Smooth muscle cell (in vitro differentiated cells): ENCODE measurements around the gene COG4. TPM values are rescaled to one million over a fixed set of nuclear protein-coding genes. Genes with fewer than 3 reads are reported as not detected.
A peak's percentile ranks its signal among the peaks of the same experiment; 100 is the strongest.

Experiments used
- DNase-seq: peaks from one replicate; lab custom pipeline; 2025; ENCODE audit not compliant: unreplicated experiment; lab: John Stamatoyannopoulos, UW
- H2AFZ ChIP-seq: fragments of 200-600 bp; sonication (generic); 2 replicates; pipeline ENCODE4 v1.6.0; 2016; ENCODE audit warnings: antibody characterized with exemption, low read depth, mild to moderate bottlenecking
- H3F3A ChIP-seq: fragments of 200-600 bp; sonication (generic); 2 replicates; pipeline ENCODE4 v1.6.0; 2017; ENCODE audit warnings: antibody characterized with exemption, low read depth
- H3K27ac ChIP-seq: fragments of 200-600 bp; sonication (generic); 2 replicates; pipeline ENCODE4 v1.5.1; 2016; ENCODE audit warnings: low read depth, mild to moderate bottlenecking
- H3K27me3 ChIP-seq: fragments of 200-600 bp; sonication (generic); 2 replicates; pipeline ENCODE4 v1.6.1; 2016; ENCODE audit warnings: low read depth, mild to moderate bottlenecking
- H3K36me3 ChIP-seq: fragments of 200-600 bp; sonication (generic); 2 replicates; pipeline ENCODE4 v1.5.1; 2016; ENCODE audit warnings: low read depth
- H3K4me1 ChIP-seq: fragments of 200-600 bp; sonication (generic); 2 replicates; pipeline ENCODE4 v1.5.1; 2016; ENCODE audit warnings: low read depth
- H3K4me2 ChIP-seq: fragments of 200-600 bp; sonication (generic); 2 replicates; pipeline ENCODE4 v1.6.0; 2016; ENCODE audit warnings: mild to moderate bottlenecking
- H3K4me3 ChIP-seq: fragments of 200-600 bp; sonication (generic); 2 replicates; pipeline ENCODE4 v1.5.1; 2016; ENCODE audit warnings: mild to moderate bottlenecking
- H3K79me2 ChIP-seq: fragments of 200-600 bp; sonication (generic); 2 replicates; pipeline ENCODE4 v1.6.0; 2016; ENCODE audit warnings: low read depth, mild to moderate bottlenecking
- H3K9ac ChIP-seq: fragments of 200-600 bp; sonication (generic); 2 replicates; pipeline ENCODE4 v1.6.0; 2016; ENCODE audit warnings: low read depth
- H3K9me3 ChIP-seq: fragments of 200-600 bp; sonication (generic); replicated peaks from 2 replicates; pipeline ENCODE4 v1.5.1; 2016; ENCODE audit warnings: low read depth
- H4K20me1 ChIP-seq: fragments of 200-600 bp; sonication (generic); 2 replicates; pipeline ENCODE4 v1.6.0; 2016; ENCODE audit warnings: low read depth
- CTCF ChIP-seq: fragments of 200-600 bp; sonication (generic); IDR thresholded peaks from 2 replicates; pipeline ENCODE4 v1.5.1; 2017; ENCODE audit warnings: borderline replicate concordance, mild to moderate bottlenecking, antibody characterized with exemption; ENCODE audit not compliant: insufficient read depth, poor library complexity, severe bottlenecking
- WGBS: methylation state at CpG from one replicate; pipeline ENCODE4 v1.1.7; 2016; ENCODE audit warnings: low lambda C conversion rate; 5-methylcytosine and 5-hydroxymethylcytosine counted together
- polyA plus RNA-seq: library from polyadenylated mRNA; unstranded; fragments of >200 nt; fragmentation: Nextera tagmentation; extraction: Ambion mirVana; gene quantifications from 2 replicates; pipeline ENCODE4 v1.2.1, GENCODE V29; 2016
- total RNA-seq: library from RNA; depleted of rRNA; stranded (reverse); fragments of >200 nt; gene quantifications from 2 replicates; pipeline ENCODE4 v1.2.3, GENCODE V29; 2014

Gene COG4
- total and polyA plus RNA-seq, 2 experiments from 2014 or later: 49.4 to 61.9 TPM

GRCh38 chr16:70473446-70474319 is 49.7 kb downstream of the COG4 start:
- Histone ChIP-seq H3K27ac (no peak overlapping the region), H3K9ac (no peak overlapping the region), H2AFZ (no peak overlapping the region), H3K9me3 (no peaks in the 10 kb centered on the region), H3K36me3 (no peaks in the 10 kb centered on the region), H3K27me3 (no peaks in the 10 kb centered on the region), H3K4me3 (no peak overlapping the region), H3K4me1 (no peaks in the 10 kb centered on the region), H3K79me2 (no peaks in the 10 kb centered on the region), H4K20me1 (no peaks in the 10 kb centered on the region), H3F3A (peaks cover 5% of the 10 kb centered on the region), H3K4me2 (no peak overlapping the region)
- no peak for TF ChIP-seq CTCF
- no peak for DNase-seq
- 95% methylated on average over 21 of the region's 21 CpGs for WGBS

GRCh38 chr16:70472786-70473433 is 50.4 kb downstream of the COG4 start:
- no peak for TF ChIP-seq CTCF
- Histone ChIP-seq H3K27ac (no peak overlapping the region), H3F3A (peaks cover 5% of the 10 kb centered on the region), H3K27me3 (no peaks in the 10 kb centered on the region), H2AFZ (no peak overlapping the region), H3K9ac (no peak overlapping the region), H3K36me3 (no peaks in the 10 kb centered on the region), H3K4me1 (no peaks in the 10 kb centered on the region), H3K4me2 (no peak overlapping the region), H3K9me3 (no peaks in the 10 kb centered on the region), H3K4me3 (no peak overlapping the region), H4K20me1 (no peaks in the 10 kb centered on the region), H3K79me2 (no peaks in the 10 kb centered on the region)
- 93% methylated on average over 28 of the region's 28 CpGs for WGBS
- no peak for DNase-seq

GRCh38 chr16:70470927-70471341 is 52.4 kb downstream of the COG4 start:
- H3K4me1 ChIP-seq: no peaks in the 10 kb centered on the region
- H4K20me1 ChIP-seq: no peaks in the 10 kb centered on the region
- no peaks in the 10 kb centered on the region for H3K79me2 ChIP-seq
- H3K4me3 ChIP-seq: no peak overlapping the region
- no peak overlapping the region for H2AFZ ChIP-seq
- H3K4me2 ChIP-seq: no peak overlapping the region
- peak; percentile 24 for TF ChIP-seq CTCF
- H3K27ac ChIP-seq: no peak overlapping the region
- H3K9ac ChIP-seq: no peak overlapping the region
- DNase-seq: no peak
- WGBS: 88% methylated on average over 17 of the region's 17 CpGs
- no peaks in the 10 kb centered on the region for H3K27me3 ChIP-seq
- H3K9me3 ChIP-seq: no peaks in the 10 kb centered on the region
- H3F3A ChIP-seq: no peaks in the 10 kb centered on the region
- H3K36me3 ChIP-seq: no peaks in the 10 kb centered on the region
